Calu3 (cell line): ENCODE measurements around the gene TRAF3. TPM values are rescaled to one million over a fixed set of nuclear protein-coding genes. Genes with fewer than 3 reads are reported as not detected.

Experiments used
- BruUV-seq: library from RNA; stranded (reverse); fragments of 400-500 nt; replicated peaks from 2 replicates; lab custom pipeline; 2021; lab: Mats Ljungman, UMichigan
- CTCF ChIA-PET: fragments of 300-600 bp; sonication (Branson Sonifier 250); formaldehyde crosslinking; loops from one replicate; lab custom pipeline; 2022; ENCODE audit warnings: antibody characterized with exemption; lab: Charles Lee
- DNase-seq: peaks from one replicate; pipeline ENCODE4 v3.0.0; 2022
- H3K27ac Mint-ChIP-seq: one replicate; pipeline ENCODE4 v1.8.0; 2022; ENCODE audit warnings: mixed read lengths; ENCODE audit not compliant: unreplicated experiment
- H3K27me3 Mint-ChIP-seq: one replicate; pipeline ENCODE4 v1.8.0; 2022; ENCODE audit warnings: mixed read lengths; ENCODE audit not compliant: unreplicated experiment
- H3K36me3 Mint-ChIP-seq: one replicate; pipeline ENCODE4 v1.8.0; 2022; ENCODE audit warnings: mild to moderate bottlenecking, moderate library complexity, mixed read lengths; ENCODE audit not compliant: insufficient read depth, unreplicated experiment
- H3K4me1 Mint-ChIP-seq: one replicate; pipeline ENCODE4 v1.8.0; 2022; ENCODE audit warnings: mild to moderate bottlenecking, low read depth, mixed read lengths; ENCODE audit not compliant: unreplicated experiment
- H3K4me3 Mint-ChIP-seq: one replicate; pipeline ENCODE4 v1.8.0; 2022; ENCODE audit warnings: mild to moderate bottlenecking, low read depth, moderate library complexity, mixed read lengths; ENCODE audit not compliant: unreplicated experiment
- H3K9me3 Mint-ChIP-seq: one replicate; pipeline ENCODE4 v1.8.0; 2022; ENCODE audit warnings: low read depth, mixed read lengths; ENCODE audit not compliant: unreplicated experiment
- intact Hi-C: fragments of 100-400 bp; cut with micrococcal nuclease; formaldehyde crosslinking; loops from one replicate; pipeline ENCODE4 v1.10.0; 2022; ENCODE audit not compliant: unreplicated experiment
- total RNA-seq: library from RNA; stranded (reverse); gene quantifications from 2 replicates; pipeline ENCODE4 v1.2.3, GENCODE V29; 2022
- TF ChIP-seq, protein P1 (sequence below): fragments of 200-600 bp; IDR thresholded peaks from one replicate; pipeline ENCODE4 v1.8.0; 2022; ENCODE audit warnings: antibody characterized with exemption; ENCODE audit not compliant: unreplicated experiment

TRAF3 gene
- total RNA-seq, 1 experiment from 2014 or later = 24.2 TPM

GRCh38 chr14:102955636-102956408 lies 178.6 kb downstream of the TRAF3 start:
- TF ChIP-seq, protein P1, sequence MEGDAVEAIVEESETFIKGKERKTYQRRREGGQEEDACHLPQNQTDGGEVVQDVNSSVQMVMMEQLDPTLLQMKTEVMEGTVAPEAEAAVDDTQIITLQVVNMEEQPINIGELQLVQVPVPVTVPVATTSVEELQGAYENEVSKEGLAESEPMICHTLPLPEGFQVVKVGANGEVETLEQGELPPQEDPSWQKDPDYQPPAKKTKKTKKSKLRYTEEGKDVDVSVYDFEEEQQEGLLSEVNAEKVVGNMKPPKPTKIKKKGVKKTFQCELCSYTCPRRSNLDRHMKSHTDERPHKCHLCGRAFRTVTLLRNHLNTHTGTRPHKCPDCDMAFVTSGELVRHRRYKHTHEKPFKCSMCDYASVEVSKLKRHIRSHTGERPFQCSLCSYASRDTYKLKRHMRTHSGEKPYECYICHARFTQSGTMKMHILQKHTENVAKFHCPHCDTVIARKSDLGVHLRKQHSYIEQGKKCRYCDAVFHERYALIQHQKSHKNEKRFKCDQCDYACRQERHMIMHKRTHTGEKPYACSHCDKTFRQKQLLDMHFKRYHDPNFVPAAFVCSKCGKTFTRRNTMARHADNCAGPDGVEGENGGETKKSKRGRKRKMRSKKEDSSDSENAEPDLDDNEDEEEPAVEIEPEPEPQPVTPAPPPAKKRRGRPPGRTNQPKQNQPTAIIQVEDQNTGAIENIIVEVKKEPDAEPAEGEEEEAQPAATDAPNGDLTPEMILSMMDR = no peak
- Mint-ChIP-seq H3K4me3 (no peak overlapping the region), H3K27me3 (no peaks in the 10 kb centered on the region), H3K27ac (no peak overlapping the region), H3K4me1 (no peaks in the 10 kb centered on the region), H3K36me3 (peaks cover 57% of the 10 kb centered on the region), H3K9me3 (no peaks in the 10 kb centered on the region)
- intact Hi-C loops = no loop called here
- CTCF ChIA-PET = no interaction called here
- no peak for DNase-seq
- no TSS peak for BruUV-seq

DNA sequence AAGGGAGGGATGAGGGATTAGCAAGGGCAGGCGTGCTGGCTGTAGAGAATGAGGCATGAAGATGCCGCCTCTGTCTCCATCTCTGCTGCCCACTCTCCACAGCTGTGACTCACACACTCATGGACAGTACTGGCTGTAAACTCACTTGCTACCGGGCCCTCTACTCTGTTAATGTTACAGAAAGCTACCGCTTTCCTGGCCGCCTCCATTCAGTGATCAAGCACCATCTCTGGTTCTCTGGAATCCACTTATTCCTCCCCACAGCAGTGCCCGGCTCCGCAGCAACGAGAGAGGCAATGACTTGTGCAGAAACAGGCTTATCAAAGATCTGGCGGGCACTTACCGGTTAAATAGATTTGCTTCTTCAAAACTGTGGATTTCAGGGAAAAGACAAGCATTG lies 180.0 kb downstream of the TRAF3 start:
- TF ChIP-seq, protein P1 = no peak
- CTCF ChIA-PET = interaction anchor here (0.5 kb wide), 1 partner anchor 72 kb away, joined by 7 read pairs; no protein-coding TSS in a partner anchor
- no peak for DNase-seq
- intact Hi-C loops = no loop called here
- peaks cover 54% of the 10 kb centered on the region for H3K36me3 Mint-ChIP-seq
- H3K27me3 Mint-ChIP-seq = no peaks in the 10 kb centered on the region
- H3K4me3 Mint-ChIP-seq = no peak overlapping the region
- no peaks in the 10 kb centered on the region for H3K9me3 Mint-ChIP-seq
- BruUV-seq = no TSS peak
- no peaks in the 10 kb centered on the region for H3K4me1 Mint-ChIP-seq
- H3K27ac Mint-ChIP-seq = no peak overlapping the region

- intact Hi-C loops = no loop called here
- Mint-ChIP-seq H3K27me3 (no peaks in the 10 kb centered on the region), H3K36me3 (peaks cover 54% of the 10 kb centered on the region), H3K9me3 (no peaks in the 10 kb centered on the region), H3K27ac (no peak overlapping the region), H3K4me1 (no peaks in the 10 kb centered on the region), H3K4me3 (no peak overlapping the region)
- DNase-seq = no peak
- TF ChIP-seq, protein P1 = no peak
- CTCF ChIA-PET = no interaction called here
- BruUV-seq = no TSS peak
Observed at GRCh38 chr14:102958461-102958860, 181.2 kb downstream of the TRAF3 start.

Other genes starting within 250 kb of the TRAF3 start
- 27.2 and 28.6 TPM in 2 replicates for gene RCOR1, start 184.8 kb upstream of the TRAF3 start, total RNA-seq
- gene AMN, start 145.2 kb downstream of the TRAF3 start, total RNA-seq = 13.7 and 17.0 TPM in 2 replicates